HG02885 (cell line): ENCODE data around the gene ZNF275.
"Not testable (repeated sequence)": the region's sequence is repeated elsewhere in the genome, so short reads cannot be mapped to it uniquely, and the experiment has no call there.

Experiments used
- ATAC-seq: cut with Tn5 transposase; IDR thresholded peaks from one replicate; pipeline ENCODE4 v1.9.1; 2021; ENCODE audit warnings: mild to moderate bottlenecking; ENCODE audit not compliant: unreplicated experiment, poor library complexity

Gene ZNF275

DNA sequence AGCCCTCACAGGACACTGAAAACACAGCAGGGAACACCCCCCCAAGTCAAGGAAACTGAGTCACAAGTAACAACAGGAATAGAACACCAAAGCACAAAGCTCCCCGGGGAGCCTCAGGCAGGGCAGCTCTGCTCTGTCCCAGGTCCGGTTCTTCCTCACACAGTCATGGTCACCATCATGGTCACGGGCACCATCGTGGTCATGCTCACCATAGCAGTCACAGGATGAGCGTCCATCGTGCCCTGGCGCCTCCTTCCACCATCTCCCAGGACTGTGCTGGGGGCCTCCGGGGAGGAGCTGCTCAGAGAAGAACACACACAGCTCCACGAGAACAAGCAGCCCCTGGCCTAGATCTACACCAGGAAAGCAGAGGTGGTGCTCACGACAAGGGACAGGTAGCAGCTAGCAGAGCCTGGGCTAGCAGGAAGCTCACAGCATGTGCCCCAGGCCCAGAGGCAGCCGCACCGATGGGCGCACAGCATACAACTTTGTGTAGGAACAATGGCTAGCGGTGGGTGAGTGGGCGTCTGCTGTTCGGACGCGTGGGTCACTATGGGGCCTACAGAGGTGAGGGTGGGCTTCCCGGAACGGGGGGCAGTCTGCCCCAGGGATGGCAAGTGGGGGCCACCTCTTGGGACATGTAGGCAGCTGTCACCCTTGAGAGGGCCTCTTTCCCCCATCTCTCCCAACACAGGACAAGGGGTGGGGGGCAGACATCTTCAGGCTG lies 15.8 kb upstream of the ZNF275 start:
- no peak for ATAC-seq

GRCh38 chrX:153318811-153319210 lies 15.1 kb upstream of the ZNF275 start:
- ATAC-seq: no peak

- ATAC-seq: no peak
These were observed 14.5 kb upstream of the ZNF275 start for GRCh38 chrX:153319295-153320046.

DNA sequence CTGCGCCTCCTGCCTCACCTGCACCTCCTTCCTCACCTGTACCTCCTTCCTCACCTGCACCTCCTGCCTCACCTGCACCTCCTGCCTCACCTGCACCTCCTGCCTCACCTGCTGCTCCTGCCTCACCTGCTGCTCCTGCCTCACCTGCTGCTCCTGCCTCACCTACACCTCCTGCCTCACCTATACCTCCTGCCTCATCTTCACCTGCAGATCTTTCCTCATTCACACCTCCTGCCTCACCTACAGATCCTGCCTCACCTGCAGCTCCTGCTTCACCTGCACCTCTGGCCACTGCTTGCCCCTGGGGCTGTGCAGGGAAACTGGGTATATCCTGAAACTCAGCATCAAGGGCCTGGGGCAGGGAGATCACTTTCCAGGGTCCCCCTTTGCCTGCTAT lies 13.9 kb upstream of the ZNF275 start:
- ATAC-seq: not testable (repeated sequence)

DNA sequence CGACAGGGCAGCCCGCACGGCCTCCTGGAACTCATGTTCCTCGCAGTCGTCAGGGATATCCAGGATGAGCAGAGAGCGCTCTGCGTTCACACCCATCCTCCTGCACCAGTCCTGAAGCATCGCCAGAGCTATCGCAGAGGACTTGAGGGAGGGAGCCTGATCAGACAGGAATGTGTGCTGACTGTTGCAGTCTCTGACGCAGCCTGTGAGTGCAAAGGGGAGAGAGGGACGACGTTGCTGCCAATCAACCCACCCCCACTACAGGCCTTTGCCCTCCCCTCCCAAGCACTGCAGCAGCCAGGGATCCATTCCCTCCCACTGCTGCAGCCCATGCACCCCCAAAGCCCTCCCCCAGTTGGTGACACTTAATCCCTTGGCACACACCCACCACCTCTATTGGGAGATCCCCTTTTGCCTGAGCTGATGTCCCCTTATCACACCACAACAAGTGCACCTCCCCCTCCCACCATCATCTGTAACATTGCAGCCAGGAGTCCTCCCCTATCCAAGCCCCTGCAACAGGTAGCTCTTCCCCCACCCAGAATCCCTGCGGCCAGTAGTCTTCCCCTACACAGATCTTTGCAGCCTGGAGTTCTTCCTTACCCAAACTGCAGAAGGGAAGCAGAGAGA lies 13.3 kb upstream of the ZNF275 start:
- ATAC-seq: no peak

- no peak for ATAC-seq
These were observed 12.4 kb upstream of the ZNF275 start, which contains the start of gene PNMA6F for GRCh38 chrX:153321381-153322124. PNMA6F (minus strand) TSS chrX:153321767; CDS start chrX:153320674, 1,093 bp downstream.

DNA sequence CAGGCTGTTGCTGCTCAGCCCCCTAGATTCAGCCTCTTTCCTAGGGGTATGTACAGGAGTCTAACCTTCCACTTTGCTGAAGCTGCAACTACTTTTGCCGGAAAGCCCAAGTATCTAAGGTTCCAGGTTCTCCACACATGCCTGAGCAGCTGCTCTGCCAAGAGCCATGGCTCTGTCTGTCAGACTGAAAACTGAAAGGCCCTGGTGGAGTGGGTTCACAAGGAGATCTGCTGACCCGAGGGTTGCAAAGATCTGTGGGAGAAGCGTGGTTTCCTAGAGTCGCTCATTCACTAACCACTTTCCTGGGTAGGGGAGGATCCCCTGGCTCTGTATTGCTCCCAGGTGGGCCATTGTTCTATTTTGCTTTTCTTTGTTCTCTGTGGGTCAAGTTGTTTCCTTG lies 6.4 kb upstream of the ZNF275 start:
- no peak for ATAC-seq

- ATAC-seq: no peak
These were observed 687 bp upstream of the ZNF275 start for GRCh38 chrX:153333266-153333665.

GRCh38 chrX:153334654-153335295 lies 822 bp downstream of the ZNF275 start:
- no peak for ATAC-seq

GRCh38 chrX:153336121-153336894 lies 2.4 kb downstream of the ZNF275 start:
- peak; percentile 43 for ATAC-seq

GRCh38 chrX:153336988-153337387 lies 3.0 kb downstream of the ZNF275 start:
- no peak for ATAC-seq

- no peak for ATAC-seq
These were observed 4.9 kb downstream of the ZNF275 start for GRCh38 chrX:153338836-153339235.

DNA sequence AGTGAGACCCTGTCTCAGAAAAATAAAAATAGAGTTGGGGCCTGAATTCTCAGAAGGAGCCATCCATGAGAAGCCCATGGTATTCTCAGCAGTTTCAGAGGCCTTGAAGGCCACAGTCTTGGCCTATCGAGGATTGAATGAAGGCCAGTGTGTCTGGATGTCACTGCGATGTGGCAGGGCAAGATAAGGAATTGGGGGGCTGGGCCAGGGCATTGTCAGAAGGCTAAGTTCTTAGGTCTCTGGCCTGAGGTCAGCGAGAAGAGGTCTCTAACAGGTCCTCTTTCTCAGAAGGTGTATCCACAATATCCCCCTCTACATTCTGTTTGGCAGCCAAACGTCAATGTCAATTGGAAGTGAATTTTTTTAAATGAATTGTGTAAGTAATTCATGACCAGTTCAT lies 5.7 kb downstream of the ZNF275 start:
- no peak for ATAC-seq

GRCh38 chrX:153340111-153340510 lies 6.2 kb downstream of the ZNF275 start:
- no peak for ATAC-seq

- no peak for ATAC-seq
These were observed 9.0 kb downstream of the ZNF275 start for GRCh38 chrX:153342762-153343558.

GRCh38 chrX:153343674-153344073 lies 9.7 kb downstream of the ZNF275 start:
- no peak for ATAC-seq

DNA sequence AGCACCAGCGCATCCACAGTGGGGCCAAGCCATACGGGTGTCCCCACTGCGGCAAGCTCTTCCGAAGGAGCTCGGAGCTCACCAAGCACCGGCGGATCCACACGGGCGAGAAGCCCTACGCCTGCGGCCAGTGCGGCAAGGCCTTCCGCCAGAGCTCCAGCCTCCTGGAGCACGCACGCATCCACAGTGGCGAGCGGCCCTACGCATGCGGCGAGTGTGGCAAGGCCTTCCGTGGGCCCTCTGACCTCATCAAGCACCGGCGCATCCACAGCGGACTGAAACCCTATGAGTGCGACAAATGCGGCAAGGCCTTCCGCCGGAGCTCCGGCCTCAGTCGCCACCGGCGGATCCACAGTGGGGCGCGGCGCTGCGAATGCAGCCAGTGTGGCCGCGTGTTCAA lies 13.6 kb downstream of the ZNF275 start:
- no peak for ATAC-seq

GRCh38 chrX:153348421-153348820 lies 14.5 kb downstream of the ZNF275 start:
- no peak for ATAC-seq

DNA sequence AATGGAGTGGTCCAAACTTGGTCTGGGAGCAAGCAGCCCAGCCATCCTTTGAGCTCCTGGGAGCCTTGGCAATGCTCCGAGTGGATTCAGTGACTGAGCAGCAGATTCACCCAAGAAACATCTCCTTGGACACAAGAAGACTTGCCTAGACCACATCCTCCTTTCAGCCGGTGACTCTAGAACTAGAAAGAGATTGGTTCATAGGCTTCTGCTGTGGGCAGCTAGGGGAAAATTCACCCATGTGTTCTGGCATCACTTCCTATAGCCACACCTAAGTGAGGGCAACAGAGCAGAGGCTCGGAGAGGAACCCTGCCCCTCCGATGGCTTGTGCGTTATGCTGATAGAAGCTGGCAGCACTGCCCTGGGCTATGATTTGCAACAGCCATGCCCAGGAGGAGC lies 16.0 kb downstream of the ZNF275 start:
- ATAC-seq: no peak
